NK-92 treated with Interleukin-12 subunit alpha and Interleukin-12 subunit beta, amount 100 ng/mL, for 24 hours (cell line): ENCODE measurements around the gene ARHGEF4.

Source experiments
- DNase-seq: peaks from one replicate; lab custom pipeline; 2025; lab: John Stamatoyannopoulos, UW

The ARHGEF4 gene

DNA sequence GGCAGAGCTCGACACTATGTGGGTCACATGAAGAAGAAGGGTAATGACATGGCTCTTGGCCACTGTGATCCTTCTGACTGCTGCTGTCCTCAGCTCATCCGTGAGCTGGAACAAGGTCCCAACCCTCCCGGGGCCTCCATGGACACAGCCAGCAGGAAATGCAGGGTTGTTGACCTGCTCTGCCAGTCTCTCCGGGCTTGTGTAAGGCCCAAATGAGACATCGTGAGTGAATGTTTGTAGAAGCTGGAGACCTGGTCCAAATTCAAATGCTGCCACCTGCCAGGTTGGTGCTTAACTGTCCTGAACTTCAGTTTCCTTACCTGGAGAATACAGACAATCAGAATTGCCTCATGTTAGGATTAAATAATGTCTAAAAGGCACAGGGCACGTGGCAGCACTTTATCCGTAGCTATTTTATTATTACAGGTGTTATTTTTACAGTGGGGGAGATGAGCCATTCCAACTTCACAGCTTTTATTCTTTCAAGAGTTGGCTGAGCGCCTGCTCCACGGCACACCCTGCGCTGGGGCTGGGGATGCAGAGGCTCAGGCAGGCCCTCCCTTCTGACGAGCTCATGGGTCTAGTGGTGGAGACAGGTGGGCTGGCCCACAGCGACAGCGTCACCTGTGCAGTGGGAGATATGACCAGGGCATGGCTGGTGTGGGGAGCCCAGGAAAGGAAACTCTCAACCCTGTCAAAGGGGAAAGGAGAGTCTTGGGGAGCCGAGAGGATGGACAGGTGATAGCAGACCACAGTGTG, 15.1 kb downstream of the ARHGEF4 start:
- no peak for DNase-seq

DNA sequence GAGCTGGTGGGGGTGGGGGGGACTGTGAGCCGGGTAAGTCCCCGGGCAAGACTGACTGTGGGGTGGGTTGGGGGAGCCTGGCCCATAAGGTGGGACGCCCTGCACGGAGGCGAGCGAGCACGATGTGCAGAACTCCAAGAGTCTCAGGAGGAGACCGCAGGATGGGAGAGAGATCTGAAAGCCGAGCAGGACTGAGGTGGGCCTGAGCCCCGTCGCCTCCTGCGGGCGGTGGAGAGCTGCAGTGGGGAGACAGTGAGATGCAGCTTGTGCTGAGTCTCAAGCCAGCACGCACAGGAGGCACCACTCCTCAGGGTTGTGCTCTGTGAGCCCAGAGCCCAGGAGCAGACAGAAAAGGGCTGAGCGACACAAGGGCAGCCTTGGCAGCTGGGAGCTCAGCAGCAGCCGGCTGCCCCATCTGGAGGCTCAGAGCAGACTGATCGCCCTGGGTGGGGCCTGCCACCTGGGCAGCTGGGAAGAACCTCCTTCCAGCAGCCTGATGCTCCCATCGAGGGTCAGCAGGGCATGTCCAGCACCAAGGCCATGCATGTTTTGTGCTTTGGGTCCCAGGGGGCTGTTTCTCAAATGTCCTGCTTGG, 15.9 kb downstream of the ARHGEF4 start:
- DNase-seq = no peak

DNA sequence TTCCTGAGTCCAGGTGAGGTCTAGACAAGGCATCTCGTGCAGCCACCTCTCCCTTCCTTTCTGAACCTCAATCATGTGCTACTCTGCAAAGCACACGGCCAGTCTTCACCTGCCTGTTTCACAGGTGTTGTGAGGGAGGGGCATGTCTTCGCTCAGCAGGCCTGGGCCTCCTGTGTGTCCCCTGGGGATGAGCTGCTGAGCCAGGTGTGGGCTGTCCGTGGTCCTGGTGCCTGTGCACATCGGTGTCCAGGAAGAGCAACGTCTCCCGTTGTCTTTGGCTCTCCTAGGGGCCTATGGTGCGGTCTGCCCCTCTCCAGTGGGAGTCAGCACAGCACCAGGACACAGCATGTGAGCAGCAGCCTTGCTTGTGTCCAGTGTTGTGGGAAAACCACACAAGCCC, 16.7 kb downstream of the ARHGEF4 start:
- no peak for DNase-seq

DNA sequence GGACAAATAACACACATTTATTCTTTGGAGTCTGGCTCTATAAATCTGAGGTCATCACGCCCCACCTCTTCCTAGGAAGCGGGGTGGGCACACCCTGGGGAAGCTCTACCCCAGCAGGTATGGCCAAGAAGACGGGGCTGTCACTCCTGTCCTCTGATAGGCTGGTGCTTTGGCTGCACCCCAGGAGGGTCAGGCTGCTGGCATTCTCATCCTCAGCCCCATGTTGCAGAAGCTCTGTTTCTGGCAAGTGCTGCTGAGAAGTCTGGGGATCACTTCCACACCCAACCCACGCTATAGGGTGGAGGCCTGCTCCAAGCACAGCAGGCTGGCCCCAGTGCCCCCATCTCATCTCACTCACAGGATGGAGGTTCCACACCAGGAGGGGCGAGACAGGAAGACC, 17.6 kb downstream of the ARHGEF4 start:
- no peak for DNase-seq

DNA sequence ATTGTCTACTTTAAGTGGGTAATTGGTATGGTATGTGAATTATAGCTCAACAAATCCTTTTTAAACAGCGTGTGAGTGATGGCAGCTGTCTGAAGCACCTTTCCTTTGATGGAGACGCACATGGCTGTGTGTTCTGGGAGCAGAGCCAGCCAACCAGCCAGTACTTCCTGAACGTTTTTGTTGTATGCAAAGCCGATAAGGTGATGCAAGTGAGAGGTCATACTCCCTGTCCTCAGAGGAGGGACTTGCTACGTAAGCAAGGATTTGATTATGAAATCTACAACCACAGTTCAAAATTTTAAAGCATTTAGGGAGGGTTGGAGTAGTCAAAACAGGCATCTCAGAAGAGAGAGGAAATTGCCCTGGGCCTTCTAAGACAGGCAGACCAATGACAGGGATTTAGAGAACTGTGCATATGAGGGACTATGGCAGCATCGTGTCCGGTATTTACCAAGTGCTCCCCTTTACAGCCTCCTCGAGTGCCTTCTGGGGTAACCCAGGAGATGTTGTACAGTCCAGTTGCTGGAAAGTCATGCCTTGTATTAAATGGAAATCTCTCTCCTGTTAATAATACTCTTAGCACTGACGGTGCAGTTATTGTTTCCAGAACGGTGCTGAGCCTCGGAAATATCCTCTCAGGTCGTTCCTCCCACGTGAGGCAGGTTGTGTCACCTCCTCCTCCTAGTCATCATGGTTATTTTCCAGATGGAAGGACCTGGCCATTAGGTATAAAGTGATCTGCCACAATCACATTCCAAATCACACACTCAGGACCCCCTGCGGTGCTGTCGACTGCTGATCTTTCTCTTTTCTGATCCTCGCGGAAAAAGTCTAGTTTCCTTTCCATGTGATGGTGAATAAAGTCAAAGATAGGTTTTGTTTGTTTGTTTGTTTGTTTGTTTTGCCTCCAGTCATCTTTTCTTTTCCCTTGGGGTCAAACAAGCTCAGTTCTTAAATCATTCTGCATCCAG, 28.4 kb downstream of the ARHGEF4 start:
- DNase-seq = no peak

DNA sequence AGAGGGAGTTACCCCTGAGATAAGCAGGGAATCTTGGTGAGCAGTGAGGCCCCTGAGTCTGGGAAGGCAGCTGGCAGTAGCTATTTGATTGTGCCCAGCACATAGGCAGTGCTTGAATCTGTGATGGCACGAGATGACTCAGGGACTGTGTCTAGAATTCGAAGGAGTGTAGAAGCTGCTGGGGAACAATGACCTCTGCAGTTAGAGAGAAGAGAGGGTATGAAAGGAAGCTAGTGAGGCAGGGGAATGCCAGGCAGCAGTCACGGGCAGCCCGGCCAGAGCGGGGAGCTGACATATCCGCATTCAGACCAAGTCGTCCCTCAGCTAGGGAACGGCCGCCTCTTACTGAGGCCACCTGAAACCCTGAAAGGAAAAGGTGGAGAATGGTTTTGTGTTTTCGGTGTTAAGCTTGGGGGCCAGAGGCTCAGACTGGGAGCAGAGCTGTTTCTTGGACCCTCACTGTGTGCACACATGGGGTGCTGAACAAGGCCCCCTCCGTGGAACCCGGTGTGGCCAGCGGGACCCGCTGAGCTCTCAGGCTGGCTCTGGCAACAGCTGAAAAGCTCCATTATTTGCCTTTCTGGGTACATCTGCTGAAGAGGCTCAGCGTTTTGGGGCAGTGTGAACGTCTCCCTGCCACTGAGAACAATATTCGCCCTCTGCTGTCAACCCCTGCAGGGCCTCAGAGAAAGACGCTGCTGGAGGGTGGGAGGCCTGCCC, 32.9 kb downstream of the ARHGEF4 start:
- no peak for DNase-seq

DNA sequence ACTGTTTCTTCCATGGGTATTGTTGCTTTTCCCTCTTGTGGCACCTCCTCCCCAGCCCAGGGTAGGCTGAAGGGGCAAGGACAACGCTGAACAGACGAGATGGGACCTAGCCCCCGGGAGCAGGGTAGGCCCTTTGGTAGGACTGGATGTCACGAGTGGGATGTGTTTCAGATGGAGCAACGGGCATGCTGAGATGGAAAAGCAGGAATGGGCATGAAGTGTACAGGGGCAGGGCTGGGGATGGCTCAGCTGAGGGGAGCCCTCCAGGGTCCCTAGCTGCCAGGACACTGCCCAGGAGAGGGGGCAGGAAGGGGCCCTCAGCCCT, 33.4 kb downstream of the ARHGEF4 start:
- no peak for DNase-seq

DNA sequence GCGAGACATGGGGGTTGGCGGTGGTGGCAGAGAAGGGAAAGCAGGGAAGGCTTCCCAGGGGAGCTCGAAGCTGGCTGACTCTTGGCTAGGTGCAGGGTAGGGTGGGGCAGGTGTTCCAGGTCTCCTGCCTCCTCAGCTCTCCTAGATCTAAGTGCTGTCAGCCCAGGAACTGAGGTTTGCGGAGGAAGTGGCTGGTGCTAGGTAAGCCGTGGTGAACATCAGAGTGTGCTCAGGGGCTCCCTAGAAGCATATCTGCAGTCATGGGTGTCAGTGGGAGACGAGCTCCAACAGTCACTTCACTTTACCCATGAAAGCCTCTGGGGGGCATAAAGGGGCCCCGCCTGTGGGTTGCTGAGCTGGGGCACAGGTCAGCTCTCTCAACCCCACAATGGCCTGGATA, 34.1 kb downstream of the ARHGEF4 start:
- DNase-seq = no peak

DNA sequence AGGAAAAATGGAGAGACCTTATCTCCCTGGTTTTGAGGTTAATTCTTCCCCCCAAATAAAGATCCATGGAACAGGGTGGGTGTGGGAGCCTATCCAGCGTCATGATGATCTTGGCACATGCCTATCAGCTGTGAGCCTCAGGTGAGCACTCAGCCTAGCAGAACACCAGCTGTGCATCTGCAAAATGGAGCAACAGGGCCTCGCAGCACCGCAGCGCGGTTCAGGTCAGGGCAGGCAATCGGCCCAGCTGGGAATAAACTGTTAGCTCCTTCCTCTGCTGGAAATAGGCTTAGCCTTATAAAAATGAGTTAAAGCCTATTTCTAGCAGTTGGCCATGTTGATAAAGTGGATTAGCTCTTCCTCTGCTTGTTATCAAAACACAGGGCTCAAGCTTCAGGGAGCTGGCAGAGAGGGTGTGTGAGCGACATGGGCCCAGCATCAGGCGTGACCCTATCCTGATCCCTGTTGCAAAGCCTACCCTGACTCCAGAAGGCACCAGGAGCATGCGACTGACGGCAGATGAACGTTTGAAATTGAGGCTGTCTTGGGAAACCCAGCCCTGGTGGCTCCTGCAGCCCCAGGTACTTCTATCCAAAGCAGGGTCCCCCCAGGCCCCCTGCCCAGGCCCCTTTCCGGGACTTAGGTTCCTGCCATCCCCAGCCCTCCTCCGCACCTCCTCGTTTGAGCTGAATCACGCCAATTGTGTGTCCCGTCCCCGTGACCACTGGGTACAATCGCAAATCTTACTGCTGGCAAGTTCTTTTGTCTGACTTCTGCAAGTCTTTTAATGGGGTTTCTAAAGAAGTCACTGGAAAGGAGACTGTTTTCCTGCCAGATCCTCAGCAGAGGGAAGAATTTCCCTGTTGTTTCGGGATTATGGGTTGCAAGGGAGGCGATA, 35.4 kb downstream of the ARHGEF4 start:
- no peak for DNase-seq

DNA sequence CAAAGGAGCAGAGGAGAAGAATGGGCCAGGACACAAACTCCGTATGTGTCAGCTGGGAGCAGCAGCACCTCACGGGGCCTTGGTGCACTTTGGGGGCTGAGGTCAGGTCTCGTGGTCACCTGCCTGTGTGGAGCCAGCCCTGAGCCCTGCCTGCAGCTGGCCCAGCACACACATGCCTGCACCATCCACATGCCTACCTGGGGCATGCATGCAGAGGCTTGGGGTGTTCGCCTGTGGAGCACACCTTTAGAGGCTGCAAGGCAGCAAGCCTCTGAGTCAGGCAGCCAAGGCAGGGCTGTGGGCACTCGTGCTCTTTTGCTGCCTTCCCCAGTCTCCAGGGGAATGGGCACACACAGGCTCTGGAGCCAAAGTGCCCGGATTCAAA, 36.0 kb downstream of the ARHGEF4 start:
- DNase-seq = no peak

DNA sequence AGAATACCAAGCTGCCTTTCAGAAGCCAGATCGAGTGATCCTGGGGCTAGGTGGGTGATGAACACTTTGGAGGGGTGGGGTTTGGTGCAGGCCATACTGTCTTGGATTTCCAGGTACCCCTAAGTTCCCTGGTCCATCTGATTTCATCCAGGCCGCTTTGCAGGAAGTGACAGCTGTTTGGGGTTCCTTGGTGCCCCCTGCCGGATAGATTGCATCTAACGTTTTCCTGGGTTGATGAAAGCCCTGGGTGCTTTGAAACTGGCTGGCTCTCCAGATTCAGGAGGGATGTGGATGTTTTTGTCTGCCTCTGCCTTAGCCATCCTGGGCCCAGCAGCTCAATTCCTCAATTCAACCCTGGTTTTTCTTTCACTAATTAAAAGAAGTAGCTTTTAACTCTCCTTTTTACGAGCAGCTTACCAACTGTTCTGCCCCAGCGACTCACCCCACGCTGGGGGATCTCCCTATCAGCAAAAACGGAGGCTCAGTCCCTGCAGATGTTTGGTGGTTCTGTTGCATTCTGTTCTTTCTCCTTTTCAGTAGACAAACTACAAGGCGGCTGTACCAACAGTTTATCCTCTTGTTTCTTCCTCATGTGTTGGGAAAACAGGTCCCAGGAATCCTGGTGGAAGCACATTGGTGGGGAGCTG, 37.1 kb downstream of the ARHGEF4 start:
- no peak for DNase-seq

DNA sequence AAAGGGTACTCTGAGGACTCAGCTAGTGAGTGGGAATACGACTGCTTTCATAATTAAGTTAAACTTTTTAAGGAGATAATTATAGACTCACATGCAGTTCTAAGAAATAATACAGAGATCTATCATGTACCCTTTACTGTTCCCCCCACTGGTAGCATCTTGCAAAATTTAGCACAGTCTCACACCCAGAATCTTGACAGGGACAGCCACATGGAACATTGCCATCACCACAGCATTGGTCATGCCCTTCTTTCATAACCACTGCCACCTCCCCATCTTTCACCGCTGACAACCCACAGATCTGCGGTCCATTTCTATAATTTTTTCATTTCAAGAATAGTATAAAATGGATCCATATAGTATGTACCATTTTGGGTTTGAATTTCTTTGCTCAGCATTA, 37.8 kb downstream of the ARHGEF4 start:
- DNase-seq = peak; percentile 11

DNA sequence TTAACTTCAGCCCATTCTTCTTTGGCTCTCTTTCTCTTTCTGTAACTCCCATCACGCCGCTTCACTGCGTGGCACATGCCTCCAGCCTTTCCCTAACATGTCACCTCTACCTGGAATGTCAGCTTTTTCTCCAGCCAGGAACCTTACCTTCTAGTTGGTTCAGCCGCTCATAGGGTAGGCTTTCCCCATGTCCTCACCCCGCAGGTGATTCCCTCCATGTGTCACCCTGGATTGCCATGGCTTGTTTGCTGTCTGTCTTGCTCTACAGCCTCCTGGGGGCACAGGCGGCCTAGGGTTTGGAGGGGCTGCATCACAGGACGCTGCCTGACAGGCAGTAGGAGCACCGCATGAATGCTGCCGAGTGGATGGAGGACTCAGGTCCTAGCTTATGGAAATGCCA, 39.2 kb downstream of the ARHGEF4 start:
- no peak for DNase-seq

DNA sequence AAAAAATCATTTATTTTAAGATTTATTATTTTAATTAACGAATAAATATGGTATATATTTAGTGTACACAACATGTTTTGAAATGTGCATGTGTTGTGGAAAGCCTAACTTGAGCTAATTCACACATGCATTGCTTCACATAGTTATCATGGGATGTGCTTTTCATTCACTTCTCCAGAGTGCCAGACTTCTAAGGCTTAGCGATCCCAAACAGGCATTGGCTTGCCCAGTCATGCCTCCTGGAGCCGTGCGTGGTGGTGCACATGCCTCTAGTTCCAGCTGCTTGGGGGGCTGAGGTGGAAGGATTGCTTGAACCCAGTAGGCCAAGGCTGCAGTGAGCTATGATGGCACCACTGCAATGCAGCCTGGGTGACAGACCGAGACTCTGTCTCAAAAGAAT, 40.5 kb downstream of the ARHGEF4 start:
- no peak for DNase-seq

DNA sequence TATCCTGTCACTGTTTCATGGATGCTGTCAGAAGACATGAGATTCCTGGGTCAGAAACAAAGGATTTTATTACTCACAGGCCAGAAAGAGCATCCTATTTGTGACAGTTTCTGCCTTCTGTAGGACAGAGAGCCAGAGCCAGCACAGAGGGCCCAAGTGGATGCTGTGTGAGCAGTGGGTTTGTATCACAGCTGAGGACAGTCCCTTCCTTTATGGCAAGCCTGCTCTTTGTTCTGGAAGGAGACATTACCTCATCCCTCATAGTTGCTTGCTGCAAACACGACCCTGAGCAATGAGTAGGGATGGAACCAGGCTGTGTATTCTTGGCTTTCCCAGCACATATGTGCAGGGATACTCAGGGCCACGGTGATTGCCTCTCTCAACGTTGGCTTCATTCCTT, 41.6 kb downstream of the ARHGEF4 start:
- DNase-seq = no peak

DNA sequence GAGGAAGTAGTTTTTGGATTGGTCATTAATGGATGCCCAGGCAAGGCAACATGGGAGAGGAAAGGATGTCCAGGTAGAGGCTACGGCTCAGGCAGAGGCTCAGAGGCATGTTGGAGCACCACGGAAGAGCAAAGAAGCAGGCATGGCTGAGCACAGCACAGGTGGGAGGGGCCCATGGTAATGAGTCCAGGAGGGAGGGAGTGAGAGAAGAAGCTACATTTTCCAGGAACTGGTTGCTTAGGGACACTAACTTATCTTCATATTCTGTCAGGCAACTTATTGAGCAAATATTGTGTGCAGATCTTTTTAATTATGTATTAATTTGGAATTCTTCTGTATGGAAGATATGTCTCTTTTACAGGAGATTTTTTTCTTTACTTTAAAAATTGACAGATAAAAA, 42.2 kb downstream of the ARHGEF4 start:
- DNase-seq = no peak

DNA sequence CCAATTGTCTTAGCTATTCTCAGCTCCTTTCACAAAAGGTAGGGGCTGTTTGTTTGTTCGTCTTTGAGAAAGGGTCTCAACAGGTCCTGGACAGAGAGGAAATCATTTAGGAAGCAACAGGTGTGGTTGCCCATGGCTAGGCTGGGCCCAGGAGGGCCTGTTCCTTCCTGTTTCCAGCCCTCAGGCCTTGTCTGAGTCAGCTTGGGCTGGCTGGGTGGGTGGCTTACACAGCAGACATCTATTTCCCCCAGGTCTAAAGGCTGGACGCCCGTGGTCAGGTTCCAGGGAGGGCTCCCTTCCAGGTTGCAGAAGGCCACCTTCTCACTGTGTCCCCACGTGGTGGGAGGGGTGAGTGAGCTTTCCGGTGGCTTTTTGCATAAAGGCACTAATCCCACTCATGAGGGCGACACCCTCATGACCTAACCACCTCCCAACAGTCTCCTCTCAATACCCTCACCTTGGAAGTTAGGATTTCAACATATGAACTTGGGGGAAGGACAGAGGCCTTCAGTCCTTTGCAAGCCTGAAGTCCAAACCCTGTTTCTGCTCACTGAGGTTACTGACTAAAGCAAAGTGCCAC, 45.5 kb downstream of the ARHGEF4 start:
- DNase-seq = no peak

DNA sequence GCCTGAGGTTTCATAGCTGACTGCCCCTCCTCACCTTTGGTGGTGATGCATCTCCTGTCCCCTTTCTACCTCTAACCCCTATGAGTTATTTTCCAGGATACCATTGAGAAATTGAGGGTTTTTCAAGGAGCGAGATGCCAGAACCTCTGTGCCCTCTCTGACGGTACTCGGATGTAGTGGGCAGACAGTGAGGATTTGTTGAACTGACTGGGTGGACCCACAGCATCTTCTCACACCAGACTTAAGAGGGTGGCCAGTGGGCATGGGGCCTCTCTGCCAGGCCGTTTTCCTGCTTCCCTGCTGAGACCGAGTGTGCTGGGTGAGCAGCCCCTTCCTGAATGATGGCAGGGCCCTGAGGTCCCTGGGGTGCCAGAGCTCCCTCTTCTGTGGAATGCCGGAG, 46.3 kb downstream of the ARHGEF4 start:
- DNase-seq = no peak

DNA sequence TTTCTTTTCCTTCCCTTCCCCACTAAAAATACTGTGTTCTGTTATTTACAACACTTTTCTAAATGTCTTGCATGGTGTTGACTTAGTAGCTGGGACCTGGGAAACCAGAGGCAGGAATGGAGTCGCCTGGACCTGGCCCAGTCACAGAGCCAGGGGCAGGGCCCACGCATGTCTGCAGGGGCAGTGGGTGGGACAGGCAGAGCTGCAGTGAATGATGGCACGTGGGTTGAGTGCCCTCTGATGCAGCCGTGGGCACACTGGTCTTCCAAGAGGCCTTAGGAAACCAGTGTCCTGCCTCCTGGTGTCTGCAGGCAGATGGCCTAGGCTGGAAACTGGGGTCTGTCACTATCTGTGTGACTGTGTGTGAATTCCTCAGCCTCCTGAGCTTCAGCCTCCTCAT, 46.8 kb downstream of the ARHGEF4 start:
- DNase-seq = no peak

DNA sequence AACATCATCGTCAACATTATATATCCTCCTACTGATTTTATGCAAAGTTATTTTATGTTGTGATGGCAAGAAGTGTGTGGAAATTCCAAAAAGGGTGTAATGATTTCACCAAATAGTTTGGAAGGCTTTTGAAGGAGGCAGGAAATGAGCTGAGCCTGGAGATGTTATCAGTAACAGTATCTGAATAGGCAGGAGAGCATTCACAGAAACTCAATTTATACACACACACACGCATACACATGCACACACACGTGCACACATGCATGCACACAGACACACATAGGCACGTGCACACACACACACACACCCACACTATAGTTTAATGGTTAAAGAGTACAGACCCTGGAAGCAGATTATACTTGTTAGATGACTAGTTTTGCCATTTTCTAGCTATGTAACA, 47.3 kb downstream of the ARHGEF4 start:
- no peak for DNase-seq

DNA sequence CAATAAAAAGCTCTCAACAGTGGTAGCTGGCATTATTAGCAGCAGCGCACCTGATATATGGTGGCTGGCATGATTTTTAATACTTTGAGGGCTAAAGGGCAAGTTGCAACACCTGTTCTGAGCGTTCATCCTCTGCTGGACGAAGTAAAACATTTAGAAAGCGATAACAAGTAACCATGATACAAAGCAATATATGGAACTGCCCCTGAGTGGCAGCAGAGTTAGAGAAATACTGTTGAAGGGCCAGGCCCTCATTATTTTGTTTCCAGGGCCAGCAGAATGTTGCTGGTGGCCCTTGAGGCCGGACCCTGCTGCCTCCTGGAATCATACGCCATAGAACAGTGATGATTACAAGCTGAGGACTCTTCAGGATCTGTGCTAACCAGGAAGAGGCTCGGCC, 47.8 kb downstream of the ARHGEF4 start:
- DNase-seq = no peak
